HG03432 (cell line): ENCODE measurements around the gene PRORP.
A peak's percentile ranks its signal among the peaks of the same experiment; 100 is the strongest.
"Not testable (repeated sequence)": the region's sequence is repeated elsewhere in the genome, so short reads cannot be mapped to it uniquely, and the experiment has no call there.

Experiments
- ATAC-seq: cut with Tn5 transposase; IDR thresholded peaks from one replicate; pipeline ENCODE4 v1.9.1; 2021; ENCODE audit warnings: mild to moderate bottlenecking, moderate library complexity; ENCODE audit not compliant: unreplicated experiment

Gene PRORP

DNA sequence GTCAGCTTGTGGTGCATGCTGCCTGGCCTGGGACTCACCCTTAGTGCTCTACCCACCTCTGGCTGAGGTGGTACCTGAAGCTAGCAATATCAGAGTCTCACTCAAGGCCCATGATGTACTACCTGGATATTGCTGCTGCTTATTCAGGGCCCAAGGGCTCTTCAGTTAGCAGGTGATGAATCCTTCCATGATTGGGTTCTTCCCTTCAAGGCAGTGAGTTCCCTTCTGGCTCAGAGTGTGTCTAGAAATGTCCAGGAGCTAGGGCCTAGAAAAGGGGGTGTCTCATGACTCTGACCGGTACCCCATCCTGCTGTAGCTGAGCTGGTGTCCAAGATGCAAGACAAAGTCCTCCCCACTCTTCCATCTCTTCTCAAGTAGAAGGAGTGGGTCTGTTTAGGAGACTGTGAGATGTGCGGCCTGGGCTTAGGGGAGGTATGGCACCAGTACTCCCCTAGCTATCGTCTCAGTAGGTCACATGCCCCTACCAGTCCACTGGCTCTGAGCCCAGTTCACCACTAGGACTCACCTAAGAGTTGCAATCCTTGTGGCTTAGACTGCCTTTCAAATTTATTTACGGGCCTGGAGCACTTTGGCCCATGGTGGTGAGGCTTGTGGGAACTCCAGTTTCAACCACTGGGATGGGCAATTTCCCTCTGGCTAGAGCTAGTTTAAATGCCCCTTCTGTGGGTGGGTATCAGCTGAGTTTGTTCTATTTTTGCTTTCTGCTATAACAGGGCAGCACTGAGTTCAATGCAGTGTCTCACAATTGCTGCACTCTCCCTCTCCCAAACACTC, 12.2 kb downstream of the PRORP start:
- ATAC-seq, result no peak

DNA sequence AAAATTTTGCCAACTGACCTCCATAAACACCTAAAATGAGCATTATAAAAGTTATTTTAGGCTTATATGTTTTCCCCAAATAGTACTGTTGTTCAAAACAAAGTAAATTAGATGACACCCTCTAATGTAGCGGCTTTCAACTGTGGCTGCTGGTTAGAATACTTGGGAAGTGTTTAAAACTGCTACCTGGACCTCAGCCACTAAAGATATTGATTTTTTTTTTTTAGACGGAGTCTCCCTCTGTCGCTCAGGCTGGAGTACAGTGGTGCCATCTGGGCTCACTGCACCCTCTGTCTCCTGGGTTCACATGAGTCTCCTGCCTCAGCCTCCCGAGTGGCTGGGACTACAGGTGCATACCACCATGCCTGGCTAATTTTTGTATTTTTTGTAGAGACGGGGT, 16.2 kb downstream of the PRORP start:
- ATAC-seq, result no peak

DNA sequence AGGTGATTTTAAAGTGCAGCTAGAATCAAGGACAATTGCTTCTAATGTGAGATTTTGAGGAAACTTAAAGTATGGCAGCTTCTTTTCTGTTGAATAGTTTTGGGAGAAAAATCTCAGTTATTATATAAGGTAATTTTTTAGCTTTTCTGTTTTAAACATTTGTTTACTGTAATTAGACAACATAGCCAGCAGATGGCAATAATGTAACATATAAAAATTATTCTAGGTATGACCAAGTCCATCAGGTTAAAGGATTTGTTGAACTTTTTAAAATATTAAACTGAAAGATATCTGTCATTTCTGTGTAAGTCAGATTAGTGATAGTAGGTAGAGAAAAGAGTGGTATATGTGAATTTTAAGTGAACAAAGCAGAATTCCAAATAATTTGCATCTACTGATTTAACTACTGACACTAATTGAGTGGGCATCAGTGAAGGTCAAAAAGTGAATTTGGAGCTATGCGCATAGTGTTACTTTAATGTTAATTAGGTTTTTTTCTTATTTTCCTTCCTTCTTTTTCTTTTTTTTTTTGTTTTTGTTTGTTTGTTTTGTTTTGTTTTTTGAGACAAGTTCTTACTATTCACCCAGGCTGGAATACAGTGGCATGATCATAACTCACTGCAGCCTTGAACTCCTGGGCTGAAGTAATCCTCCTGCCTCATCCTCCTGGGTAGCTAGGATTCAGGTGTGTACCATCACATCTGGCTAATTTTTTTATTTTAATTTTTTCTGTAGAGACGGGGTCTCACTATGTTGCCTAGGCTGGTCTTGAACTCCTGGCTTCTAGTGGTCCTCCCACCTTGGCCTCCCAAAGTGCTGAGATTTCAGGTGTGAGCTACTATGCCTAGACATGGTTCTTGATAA, 18.6 kb downstream of the PRORP start:
- no peak for ATAC-seq

DNA sequence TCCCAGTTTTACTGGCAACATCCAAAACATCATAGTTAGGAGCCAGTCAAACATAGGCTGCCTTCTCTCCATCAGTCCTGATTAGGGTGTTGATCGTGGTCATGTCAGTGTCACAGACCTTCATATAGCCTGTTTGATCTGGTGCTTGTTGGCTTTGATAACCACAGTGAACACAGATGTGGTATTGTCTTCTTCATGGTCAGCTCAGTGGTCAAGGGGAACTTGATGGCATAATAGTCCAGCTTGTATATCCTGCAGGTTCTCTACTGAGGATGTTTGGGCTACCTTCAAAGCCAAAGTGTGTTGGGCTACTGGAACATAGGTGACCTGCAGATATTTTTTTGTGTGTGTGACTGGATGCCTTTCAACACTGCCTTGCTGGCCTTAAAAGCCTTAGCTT, 21.7 kb downstream of the PRORP start:
- no peak for ATAC-seq

DNA sequence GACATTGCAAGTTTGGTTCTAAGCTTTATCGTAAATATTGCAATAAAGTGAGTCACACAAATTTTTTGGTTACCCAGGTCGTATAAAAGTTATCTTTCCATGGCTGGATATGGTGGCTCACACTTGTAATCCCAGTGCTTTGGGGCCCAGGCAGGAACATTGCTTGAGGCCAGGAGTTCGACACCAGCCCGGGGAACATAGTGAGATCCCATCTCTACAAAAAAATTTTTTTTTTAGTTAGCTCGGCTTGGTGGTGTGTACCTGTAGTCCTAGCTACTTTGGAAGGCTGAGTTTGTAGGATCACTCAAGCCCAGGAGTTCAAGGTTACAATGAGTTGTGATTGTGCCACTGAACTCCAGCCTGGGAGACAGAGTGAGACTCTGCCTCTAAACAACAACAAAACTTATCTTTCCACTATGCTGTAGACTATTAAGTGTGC, 24.4 kb downstream of the PRORP start:
- ATAC-seq, result no peak

DNA sequence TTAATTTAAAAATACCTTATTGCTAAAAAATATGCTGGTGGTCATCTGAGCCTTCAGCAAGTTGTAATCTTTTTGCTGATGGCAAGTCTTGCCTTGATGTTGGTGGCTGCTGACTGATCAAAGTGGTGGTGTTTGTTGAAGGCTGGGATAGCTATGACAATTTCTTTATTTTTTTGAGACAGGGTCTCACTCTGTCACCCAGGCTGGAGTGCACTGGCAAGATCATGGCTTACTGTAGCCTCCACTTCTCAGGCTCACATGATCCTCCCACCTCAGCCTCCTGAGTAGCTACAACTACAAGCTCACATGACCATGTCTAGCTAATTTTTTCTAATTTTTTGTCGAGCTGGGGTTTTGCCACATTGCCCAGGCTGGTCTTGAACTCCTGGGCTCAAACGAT, 24.8 kb downstream of the PRORP start:
- ATAC-seq, result no peak

DNA sequence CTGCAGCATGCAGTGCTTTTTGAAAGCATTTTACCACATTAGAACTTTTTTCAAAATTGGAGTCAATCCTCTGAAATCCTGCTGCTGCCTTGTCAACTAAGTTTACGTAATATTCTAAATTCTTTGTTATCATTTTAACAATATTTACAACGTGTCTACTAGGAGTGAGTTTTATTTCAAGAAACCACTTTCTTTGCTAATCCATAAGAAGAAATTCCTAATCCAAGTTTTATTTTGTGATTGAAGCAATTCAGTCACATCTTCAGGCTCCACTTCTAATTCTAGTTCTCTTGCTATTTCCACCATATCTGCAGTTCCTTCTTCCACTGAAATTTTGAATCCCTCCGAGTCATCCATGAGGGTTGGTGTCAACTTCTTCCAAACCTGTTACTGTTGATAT, 25.4 kb downstream of the PRORP start:
- no peak for ATAC-seq

DNA sequence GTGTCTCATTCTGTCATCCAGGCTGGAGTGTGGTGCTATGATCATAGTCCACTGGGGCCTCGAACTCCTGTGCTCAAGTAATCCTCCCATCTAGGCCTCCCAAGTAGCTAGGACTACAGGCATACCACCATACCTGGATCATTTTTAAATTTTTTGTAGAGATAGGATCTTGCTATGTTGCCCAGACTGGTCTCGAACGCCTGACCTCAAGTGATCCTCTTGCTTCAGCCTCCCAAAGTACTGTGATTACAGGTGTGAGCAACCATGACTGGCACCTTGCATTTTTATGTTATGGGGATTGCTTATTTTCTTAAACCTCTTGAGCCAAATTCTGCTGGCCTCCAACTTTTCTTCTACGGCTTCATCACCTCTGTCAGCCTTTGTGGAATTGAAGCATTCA, 26.9 kb downstream of the PRORP start:
- no peak for ATAC-seq

DNA sequence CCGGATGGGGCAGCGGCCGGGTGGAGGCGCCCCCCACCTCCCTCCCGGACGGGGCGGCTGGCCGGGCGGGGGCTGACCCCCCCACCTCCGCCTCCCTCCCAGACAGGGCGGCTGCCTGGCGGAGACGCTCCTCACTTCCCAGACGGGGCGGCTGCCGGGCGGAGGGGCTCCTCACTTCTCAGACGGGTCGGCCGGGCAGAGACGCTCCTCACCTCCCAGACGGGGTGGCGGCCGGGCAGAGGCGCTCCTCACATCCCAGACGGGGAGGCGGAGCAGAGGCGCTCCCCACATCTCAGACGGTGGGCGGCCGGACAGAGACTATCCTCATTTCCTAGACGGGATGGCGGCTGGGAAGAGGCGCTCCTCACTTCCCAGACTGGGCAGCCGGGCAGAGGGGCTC, 30.2 kb downstream of the PRORP start:
- not testable (repeated sequence) for ATAC-seq

DNA sequence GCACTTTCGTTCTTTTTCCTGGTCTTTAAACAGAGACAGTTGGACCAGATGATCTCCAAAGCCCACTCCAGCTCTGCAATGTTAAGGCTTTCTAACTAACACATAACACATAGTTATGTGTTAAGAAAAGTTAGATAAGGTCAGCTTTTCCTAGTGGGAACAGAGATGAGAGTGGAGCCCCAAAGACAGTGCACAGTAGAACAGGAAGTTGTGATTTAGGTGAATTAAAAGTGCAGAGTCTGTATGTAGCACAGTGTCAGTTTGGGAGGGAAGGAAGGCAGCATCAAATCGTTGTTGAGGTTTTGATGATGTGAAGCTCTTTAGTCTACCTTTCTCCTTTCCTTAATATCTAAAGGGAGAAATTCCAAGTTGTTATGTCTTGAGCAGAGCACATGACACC, 31.7 kb downstream of the PRORP start:
- no peak for ATAC-seq

DNA sequence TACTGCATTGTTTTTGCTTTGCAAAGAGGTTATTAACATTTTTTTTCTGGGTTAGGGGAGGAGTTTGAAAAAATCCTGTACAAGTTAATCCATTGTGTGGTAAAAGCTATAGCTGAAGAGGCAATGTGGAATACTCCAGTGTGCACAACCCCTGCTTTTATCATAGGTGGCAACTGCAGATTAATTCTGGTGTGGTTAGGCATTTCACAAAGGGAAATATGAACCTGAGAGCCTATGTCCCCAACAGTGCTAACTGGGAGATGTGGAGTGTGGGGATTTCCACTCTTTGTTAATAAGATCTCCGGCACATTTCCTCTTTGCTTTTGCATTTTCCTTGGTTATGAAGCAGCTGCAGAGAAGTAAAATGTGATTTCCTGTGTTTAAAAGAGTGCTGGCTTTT, 33.6 kb downstream of the PRORP start:
- ATAC-seq, result peak; percentile 58

DNA sequence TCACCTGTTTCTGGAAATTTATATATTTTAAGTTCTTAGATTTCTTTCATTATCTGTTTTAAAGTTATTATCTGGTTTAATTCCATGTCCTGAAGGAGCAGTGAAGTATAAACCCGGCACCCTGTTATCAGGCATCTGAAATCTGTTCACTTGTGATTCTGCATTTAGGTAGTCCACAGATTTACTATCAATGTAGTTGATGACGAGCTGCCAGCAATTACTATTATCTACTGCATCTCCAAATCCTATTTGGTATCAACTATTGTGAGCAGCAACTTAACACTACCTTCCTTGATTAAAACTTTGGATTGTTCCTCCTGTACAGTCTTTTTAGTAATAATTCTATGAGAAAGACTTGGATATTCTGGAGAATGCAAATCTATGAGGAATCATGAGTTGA, 36.1 kb downstream of the PRORP start:
- ATAC-seq, result no peak

DNA sequence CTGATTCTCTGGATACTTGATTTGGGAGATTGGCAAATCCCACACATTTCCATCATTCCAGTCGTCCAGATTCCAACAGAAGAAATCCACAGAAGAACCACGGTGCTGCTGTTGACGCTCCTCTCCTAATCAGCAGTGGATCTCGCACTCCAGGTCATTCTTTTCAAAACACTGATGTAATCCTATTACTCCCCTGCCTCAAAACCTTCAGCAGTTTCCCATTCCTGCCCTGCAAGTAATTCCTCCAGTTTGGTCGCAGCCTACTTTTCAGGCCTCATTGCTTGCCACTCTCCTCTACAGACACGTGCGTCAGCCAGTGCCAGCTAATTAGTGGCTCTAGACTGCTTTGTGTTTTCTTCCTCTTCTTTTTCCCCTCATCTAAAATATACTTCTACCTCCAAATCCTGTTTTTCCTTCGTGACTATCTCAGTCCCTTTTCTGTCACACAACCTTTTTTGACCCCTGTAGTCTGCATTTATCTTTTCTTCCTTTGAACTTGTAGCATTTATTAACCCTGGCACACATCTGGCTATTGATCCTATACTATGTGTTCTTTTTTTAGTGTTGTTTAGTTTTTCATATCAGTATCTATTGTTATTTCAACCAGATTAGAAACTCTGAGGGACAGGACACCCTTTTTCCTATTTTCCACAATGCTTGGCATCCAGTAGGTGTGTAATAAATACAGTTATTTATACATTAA, 36.8 kb downstream of the PRORP start:
- ATAC-seq, result no peak

DNA sequence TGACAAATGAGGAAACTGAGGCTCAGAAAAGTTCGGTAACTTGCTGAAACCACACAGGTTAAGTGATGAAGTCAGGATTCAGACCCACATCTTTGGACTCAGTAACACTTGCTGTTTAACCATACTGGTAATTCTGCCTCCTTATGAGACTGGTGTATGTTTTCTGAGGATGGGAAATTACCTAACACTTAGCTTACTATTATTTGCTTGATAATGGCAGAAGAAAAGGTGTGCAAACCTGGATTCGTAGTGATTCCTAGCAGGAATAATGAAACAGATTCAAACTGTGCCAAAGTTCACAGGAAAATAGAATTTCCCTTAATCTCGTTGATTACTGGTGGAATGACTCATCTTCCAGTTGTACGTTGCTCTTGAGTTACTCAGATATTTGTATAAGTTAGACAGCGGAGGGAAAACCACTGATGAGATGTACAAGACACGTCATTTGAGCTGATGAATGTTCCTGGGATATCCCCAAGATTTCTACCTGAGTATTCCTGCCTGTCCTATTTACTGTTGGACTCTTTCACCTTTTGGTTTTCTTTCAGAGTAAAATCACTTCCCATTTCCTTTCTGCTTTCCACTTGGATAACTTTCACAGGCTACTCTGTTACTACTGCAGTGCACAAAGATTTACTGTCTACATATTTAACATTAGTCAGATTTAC, 37.5 kb downstream of the PRORP start:
- ATAC-seq, result no peak

DNA sequence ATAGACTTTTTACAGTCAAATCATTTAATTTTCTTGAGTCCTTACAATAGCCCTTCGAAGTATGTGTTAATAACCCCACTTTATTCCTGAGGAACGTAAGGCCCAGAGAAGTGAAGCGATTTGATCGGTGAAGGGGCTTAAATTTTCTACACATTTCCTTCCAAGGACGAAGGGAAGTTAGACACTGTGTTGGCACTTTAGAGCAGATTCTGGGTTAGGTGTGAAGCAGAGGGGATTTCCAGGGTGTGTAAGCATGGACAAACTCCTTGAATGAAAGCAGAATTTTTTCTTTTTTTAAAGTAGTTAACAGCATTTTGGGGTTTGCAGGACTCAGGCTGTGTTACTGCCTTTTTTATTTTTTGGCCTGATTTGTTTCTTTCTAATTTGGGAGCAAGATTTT, 38.9 kb downstream of the PRORP start:
- ATAC-seq, result peak; percentile 49

DNA sequence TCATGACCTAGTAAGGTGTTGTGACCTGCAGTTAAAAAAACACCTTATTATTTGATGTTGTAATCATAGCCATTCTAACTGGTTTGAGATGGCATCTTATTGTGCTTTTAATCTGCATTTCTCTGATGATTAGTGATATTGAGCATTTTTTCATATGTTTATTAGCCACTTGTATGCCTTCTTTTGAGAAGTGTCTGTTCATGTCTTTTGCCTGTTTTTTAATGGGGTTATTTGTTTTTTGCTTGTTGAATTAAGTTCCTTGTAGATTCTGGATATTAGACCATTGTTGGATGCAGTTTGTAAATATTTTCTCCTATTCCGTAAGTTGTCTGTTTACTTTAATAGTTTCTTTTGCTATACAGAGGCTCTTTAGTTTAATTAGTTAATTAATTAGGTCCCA, 41.0 kb downstream of the PRORP start:
- no peak for ATAC-seq

DNA sequence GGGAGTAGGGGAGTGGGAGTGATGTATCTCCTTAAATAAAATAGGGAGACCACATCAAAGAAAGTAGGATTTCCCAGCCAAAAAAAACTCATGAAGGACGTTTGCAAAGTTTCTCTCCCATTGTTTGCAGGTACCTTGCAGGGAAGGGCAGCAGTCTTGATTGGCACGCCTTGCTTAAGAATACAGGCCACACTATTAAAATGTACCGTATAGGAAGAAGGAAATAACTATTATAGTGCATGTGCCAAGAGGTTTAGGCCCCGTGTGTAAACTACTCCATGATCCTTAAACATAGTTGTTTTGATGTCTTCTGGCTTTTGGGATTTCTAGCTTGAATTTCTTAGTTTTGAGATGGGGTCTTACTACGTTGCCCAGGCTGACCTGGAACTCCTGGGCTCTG, 42.5 kb downstream of the PRORP start:
- ATAC-seq, result no peak

DNA sequence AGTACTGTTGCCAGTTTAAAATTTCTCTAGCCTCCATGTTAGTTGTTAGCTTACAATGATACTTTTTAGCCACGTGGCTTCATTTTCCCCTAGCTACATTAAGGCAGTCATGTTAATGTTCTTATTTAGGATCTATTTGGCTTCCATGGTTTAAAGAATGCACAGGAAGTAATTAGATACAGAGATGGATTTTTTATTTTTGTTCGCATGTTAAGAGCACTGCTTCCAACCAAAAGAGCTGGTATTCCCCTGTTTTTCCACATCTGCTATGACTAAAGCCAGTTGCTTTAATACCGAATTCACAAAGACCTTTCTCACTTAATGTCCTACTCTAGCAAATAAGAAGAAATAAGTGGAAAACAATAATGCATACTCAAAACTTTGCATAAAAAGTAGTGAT, 45.1 kb downstream of the PRORP start:
- no peak for ATAC-seq
